Measurements from ENCODE around the gene DOCK4.

DOCK4 gene

DNA sequence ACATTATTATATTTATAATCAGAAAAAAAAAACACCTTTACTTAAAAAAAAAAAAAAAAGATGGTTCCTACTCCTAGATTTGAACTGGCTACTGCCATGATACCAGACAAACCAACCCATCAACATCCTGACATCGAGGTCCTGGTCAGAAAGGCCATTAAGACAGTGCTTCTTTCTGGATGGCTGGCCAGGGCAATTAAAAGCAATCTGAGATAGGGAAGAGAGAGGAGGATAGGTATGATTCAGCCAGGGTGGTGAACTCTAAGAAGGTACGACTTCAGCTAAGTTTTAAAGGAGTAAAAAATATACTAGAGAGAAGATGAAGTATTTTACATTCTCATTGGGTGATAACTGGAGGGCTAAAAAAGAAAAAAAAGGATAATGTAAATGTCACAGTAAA lies 139.0 kb downstream of the DOCK4 start:
- no peaks in the 10 kb centered on the region for H3K36me3 Mint-ChIP-seq
- no peaks in the 10 kb centered on the region for H3K9me3 Mint-ChIP-seq
- H3K4me3 Mint-ChIP-seq: no peak overlapping the region
- H3K27ac Mint-ChIP-seq: no peak overlapping the region
- H3K27me3 Mint-ChIP-seq: no peaks in the 10 kb centered on the region
- no peaks in the 10 kb centered on the region for H3K4me1 Mint-ChIP-seq
- ATAC-seq: no peak

DNA sequence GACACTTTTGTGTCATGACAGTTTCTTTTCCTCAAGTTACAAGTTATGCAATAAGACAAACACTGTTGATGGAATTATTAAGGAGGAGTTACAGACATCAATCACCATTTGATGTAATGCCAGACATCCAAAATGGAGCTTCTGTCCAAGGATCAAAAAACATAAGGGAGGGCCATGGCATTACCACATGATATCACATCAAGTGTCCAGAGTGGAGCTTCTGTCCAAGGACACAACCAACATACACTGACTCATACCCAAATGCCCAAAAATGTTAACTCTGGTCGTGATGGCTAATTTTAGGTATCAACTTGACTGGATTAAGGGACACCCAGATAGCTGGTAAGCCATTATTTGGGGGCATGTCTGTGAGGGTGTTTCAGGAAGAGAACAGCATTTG lies 140.4 kb downstream of the DOCK4 start:
- Mint-ChIP-seq H3K36me3 (no peaks in the 10 kb centered on the region), H3K27ac (no peak overlapping the region), H3K4me3 (no peak overlapping the region), H3K4me1 (no peaks in the 10 kb centered on the region), H3K27me3 (no peaks in the 10 kb centered on the region), H3K9me3 (no peaks in the 10 kb centered on the region)
- no peak for ATAC-seq

GRCh38 chr7:112064627-112065385 lies 141.4 kb downstream of the DOCK4 start:
- no peaks in the 10 kb centered on the region for H3K36me3 Mint-ChIP-seq
- no peak for ATAC-seq
- H3K9me3 Mint-ChIP-seq: no peaks in the 10 kb centered on the region
- H3K4me3 Mint-ChIP-seq: no peak overlapping the region
- H3K4me1 Mint-ChIP-seq: no peaks in the 10 kb centered on the region
- H3K27me3 Mint-ChIP-seq: no peaks in the 10 kb centered on the region
- no peak overlapping the region for H3K27ac Mint-ChIP-seq

- H3K27me3 Mint-ChIP-seq: no peaks in the 10 kb centered on the region
- ATAC-seq: no peak
- no peak overlapping the region for H3K4me3 Mint-ChIP-seq
- no peaks in the 10 kb centered on the region for H3K9me3 Mint-ChIP-seq
- H3K36me3 Mint-ChIP-seq: no peaks in the 10 kb centered on the region
- H3K4me1 Mint-ChIP-seq: no peaks in the 10 kb centered on the region
- H3K27ac Mint-ChIP-seq: no peak overlapping the region
These were observed 142.2 kb downstream of the DOCK4 start for GRCh38 chr7:112063974-112064373.

GRCh38 chr7:112061051-112061450 lies 145.1 kb downstream of the DOCK4 start:
- no peak for ATAC-seq
- Mint-ChIP-seq H3K9me3 (no peaks in the 10 kb centered on the region), H3K27me3 (no peaks in the 10 kb centered on the region), H3K4me3 (no peak overlapping the region), H3K27ac (no peak overlapping the region), H3K36me3 (no peaks in the 10 kb centered on the region), H3K4me1 (peaks cover 6% of the 10 kb centered on the region)

GRCh38 chr7:112060625-112061024 lies 145.6 kb downstream of the DOCK4 start:
- no peaks in the 10 kb centered on the region for H3K36me3 Mint-ChIP-seq
- no peak overlapping the region for H3K4me3 Mint-ChIP-seq
- ATAC-seq: no peak
- no peaks in the 10 kb centered on the region for H3K9me3 Mint-ChIP-seq
- no peaks in the 10 kb centered on the region for H3K27me3 Mint-ChIP-seq
- H3K4me1 Mint-ChIP-seq: peaks cover 9% of the 10 kb centered on the region
- no peak overlapping the region for H3K27ac Mint-ChIP-seq

- Mint-ChIP-seq H3K9me3 (no peaks in the 10 kb centered on the region), H3K27ac (no peak overlapping the region)
- ATAC-seq: no peak
These were observed 146.5 kb downstream of the DOCK4 start for GRCh38 chr7:112059675-112060074.

DNA sequence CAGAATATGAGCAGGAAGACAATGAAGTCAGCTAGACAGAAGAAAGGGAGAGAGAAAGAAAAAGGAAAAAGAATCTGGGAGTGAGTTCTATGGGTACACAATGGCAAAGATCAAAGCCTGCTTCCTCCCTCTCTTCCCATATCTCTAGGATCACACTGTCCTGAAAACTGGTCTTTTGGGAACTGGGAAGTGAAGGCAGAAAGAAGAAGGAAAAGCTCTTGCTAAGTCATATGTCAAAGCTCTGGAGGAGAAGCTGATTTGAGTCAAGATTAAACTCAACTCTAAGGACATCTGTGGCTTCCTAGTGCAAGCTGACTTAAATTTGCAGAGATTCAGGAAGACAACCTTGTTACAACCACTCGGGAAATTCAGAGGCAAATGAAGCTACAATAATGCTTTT lies 147.5 kb downstream of the DOCK4 start:
- no peaks in the 10 kb centered on the region for H3K9me3 Mint-ChIP-seq
- H3K27ac Mint-ChIP-seq: no peak overlapping the region
- peaks cover 11% of the 10 kb centered on the region for H3K4me1 Mint-ChIP-seq
- H3K4me3 Mint-ChIP-seq: no peak overlapping the region
- no peak for ATAC-seq
- no peaks in the 10 kb centered on the region for H3K36me3 Mint-ChIP-seq
- no peaks in the 10 kb centered on the region for H3K27me3 Mint-ChIP-seq

More at GRCh38 chr7:112059675-112060074, 146.5 kb downstream of the DOCK4 start:
- Mint-ChIP-seq H3K4me3 (no peak overlapping the region), H3K4me1 (peaks cover 11% of the 10 kb centered on the region), H3K36me3 (no peaks in the 10 kb centered on the region), H3K27me3 (no peaks in the 10 kb centered on the region)

DNA sequence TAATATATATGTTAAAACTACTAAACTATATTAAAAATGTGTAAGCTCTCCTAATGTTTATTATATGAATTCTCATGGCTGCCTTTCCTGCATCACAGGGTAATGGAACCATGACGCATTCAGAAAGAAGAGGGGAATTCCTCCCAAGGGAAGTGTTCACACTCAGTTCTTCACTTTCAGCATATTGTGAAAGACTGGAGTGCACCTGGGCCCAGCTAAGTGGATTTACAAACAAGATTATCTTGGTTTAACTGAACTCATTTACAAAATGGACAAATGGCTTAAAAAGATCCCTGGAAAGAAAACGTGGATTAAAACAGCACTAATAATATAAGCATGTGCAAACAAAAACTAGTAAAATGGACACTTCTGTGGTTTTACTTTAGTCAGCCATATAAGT lies 149.8 kb downstream of the DOCK4 start:
- ATAC-seq: peak; percentile 69
- no peak overlapping the region for H3K4me3 Mint-ChIP-seq

GRCh38 chr7:112053737-112054069 lies 152.5 kb downstream of the DOCK4 start:
- Mint-ChIP-seq H3K27me3 (no peaks in the 10 kb centered on the region), H3K4me3 (no peak overlapping the region), H3K27ac (no peak overlapping the region), H3K36me3 (no peaks in the 10 kb centered on the region), H3K4me1 (peaks cover 11% of the 10 kb centered on the region), H3K9me3 (no peaks in the 10 kb centered on the region)
- no peak for ATAC-seq

More for the DNA sequence above, 149.8 kb downstream of the DOCK4 start:
- Mint-ChIP-seq H3K27ac (no peak overlapping the region), H3K27me3 (no peaks in the 10 kb centered on the region), H3K4me1 (peaks cover 11% of the 10 kb centered on the region), H3K36me3 (no peaks in the 10 kb centered on the region), H3K9me3 (no peaks in the 10 kb centered on the region)

- no peak for ATAC-seq
- no peaks in the 10 kb centered on the region for H3K9me3 Mint-ChIP-seq
- peaks cover 11% of the 10 kb centered on the region for H3K4me1 Mint-ChIP-seq
- no peak overlapping the region for H3K27ac Mint-ChIP-seq
- no peaks in the 10 kb centered on the region for H3K36me3 Mint-ChIP-seq
- no peaks in the 10 kb centered on the region for H3K27me3 Mint-ChIP-seq
- no peak overlapping the region for H3K4me3 Mint-ChIP-seq
These were observed 153.0 kb downstream of the DOCK4 start for GRCh38 chr7:112052993-112053736.

DNA sequence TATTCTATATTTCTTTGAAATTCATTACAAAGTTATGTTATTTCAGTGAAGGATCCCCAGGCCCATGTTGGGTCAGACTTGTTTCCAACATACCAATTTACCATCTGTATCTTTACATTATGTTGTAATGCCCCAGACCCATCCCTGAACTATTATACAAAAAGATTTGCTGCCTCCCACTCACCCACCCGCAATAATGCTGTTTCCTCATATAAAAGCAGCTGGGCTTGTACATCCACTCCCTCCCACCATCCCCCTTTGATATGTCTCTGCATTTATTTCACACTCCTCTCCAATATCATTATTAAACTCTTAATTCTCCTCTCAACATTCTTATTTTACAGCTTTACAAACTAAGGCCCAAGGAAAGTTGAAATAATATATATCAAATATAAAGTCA lies 153.7 kb downstream of the DOCK4 start:
- no peak overlapping the region for H3K4me3 Mint-ChIP-seq
- H3K27ac Mint-ChIP-seq: no peak overlapping the region
- ATAC-seq: no peak
- no peaks in the 10 kb centered on the region for H3K27me3 Mint-ChIP-seq
- H3K4me1 Mint-ChIP-seq: peaks cover 11% of the 10 kb centered on the region
- no peaks in the 10 kb centered on the region for H3K9me3 Mint-ChIP-seq
- H3K36me3 Mint-ChIP-seq: no peaks in the 10 kb centered on the region

DNA sequence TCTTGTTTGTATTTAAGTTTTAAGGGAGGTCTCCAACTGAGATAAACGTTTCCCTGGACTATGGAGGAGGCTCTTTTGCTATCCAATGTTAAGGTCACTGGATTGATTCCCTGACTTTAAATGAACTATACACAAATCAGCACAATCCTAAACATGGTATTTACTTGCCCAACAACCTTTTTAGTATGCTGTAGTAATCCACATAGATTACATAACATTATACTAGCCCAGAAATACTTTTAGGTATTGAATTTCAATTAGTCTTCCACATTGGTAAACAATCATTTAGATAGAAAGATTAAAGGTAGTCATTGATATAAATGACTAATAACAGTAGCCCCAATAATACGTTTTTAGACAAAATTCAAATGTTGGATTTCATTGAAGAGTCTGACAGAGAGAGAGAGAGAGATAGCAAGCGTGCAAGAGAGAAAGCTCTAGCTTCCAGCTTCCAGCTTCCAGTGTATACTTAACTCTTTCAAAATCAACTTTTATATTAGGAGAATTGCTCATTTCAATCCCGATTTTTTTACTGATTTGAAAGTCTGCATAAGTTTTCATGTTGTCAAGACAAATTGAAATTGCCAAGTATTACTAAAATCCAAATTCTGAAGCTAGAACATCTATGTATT lies 155.8 kb downstream of the DOCK4 start:
- peaks cover 3% of the 10 kb centered on the region for H3K27me3 Mint-ChIP-seq
- no peak for ATAC-seq

GRCh38 chr7:112049555-112050249 lies 156.5 kb downstream of the DOCK4 start:
- Mint-ChIP-seq H3K9me3 (no peaks in the 10 kb centered on the region), H3K27me3 (peaks cover 10% of the 10 kb centered on the region), H3K4me1 (no peaks in the 10 kb centered on the region), H3K27ac (no peak overlapping the region), H3K36me3 (no peaks in the 10 kb centered on the region), H3K4me3 (no peak overlapping the region)
- no peak for ATAC-seq

More for the DNA sequence above, 155.8 kb downstream of the DOCK4 start:
- no peak overlapping the region for H3K4me3 Mint-ChIP-seq
- no peaks in the 10 kb centered on the region for H3K9me3 Mint-ChIP-seq
- H3K36me3 Mint-ChIP-seq: no peaks in the 10 kb centered on the region
- H3K4me1 Mint-ChIP-seq: no peaks in the 10 kb centered on the region
- no peak overlapping the region for H3K27ac Mint-ChIP-seq

DNA sequence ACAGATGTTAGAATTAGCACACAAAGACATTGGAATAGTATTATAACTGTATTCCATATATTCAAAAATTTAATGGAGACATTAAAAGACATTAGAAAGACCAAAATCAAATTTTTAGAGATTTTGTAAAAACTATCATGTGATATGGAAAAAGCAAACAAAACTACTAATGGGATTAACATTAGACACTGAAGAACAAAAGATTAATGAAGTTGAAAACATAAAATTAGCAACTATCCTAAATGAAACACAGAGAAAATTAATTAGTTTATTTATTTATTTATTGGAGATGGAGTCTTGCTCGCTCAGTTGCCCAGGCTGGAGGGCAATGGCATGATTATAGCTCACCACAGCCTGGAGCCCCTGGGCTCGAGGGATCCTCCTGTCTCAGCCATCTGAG lies 158.8 kb downstream of the DOCK4 start:
- Mint-ChIP-seq H3K4me3 (no peak overlapping the region), H3K27me3 (peaks cover 16% of the 10 kb centered on the region), H3K36me3 (no peaks in the 10 kb centered on the region), H3K9me3 (no peaks in the 10 kb centered on the region), H3K27ac (no peak overlapping the region), H3K4me1 (no peaks in the 10 kb centered on the region)
- no peak for ATAC-seq

All from stimulated activated memory B cell treated with anti-CD40 and anti-IgM and Interleukin-4, amounts not matched to agents 10 μg/mL and 1 μg/mL and 100 μg/mL, for 72 hours (primary cell).